Fibroblast of villous mesenchyme (primary cell): Measurements from ENCODE around the gene ANKFY1. TPM values are rescaled to one million over a fixed set of nuclear protein-coding genes. Genes with fewer than 3 reads are reported as not detected.
A peak's percentile ranks its signal among the peaks of the same experiment; 100 is the strongest.

ENCODE experiments used
- DNase-seq: peaks from one replicate; pipeline ENCODE4 v3.0.0-alpha.2; 2010; ENCODE audit warnings: low read depth
- H3K4me3 ChIP-seq: 2 replicates; pipeline ENCODE4 v1.5.1; 2011; ENCODE audit warnings: low read depth, mild to moderate bottlenecking, low read length
- CTCF ChIP-seq: IDR thresholded peaks from 2 replicates; pipeline ENCODE4 v1.5.1; 2012; ENCODE audit warnings: low read depth, mild to moderate bottlenecking, low read length; ENCODE audit not compliant: insufficient read depth
- total RNA-seq: library from RNA; depleted of rRNA; stranded (reverse); fragments of >200 nt; gene quantifications from 2 replicates; pipeline ENCODE4 v1.2.3, GENCODE V29; 2012

ANKFY1 gene
- total RNA-seq, 1 donor, result 58.7 TPM

GRCh38 chr17:4189280-4189679, 74.5 kb downstream of the ANKFY1 start:
- no peak for DNase-seq
- no peak for TF ChIP-seq CTCF
- no peak overlapping the region for H3K4me3 ChIP-seq

- no peak for DNase-seq
- no peak for TF ChIP-seq CTCF
- no peak overlapping the region for H3K4me3 ChIP-seq
These were observed 75.7 kb downstream of the ANKFY1 start for GRCh38 chr17:4188076-4188475.

GRCh38 chr17:4187076-4187475, 76.7 kb downstream of the ANKFY1 start:
- no peak overlapping the region for H3K4me3 ChIP-seq
- DNase-seq, result peak; percentile 63

GRCh38 chr17:4186357-4186881, 77.4 kb downstream of the ANKFY1 start:
- peak; percentile 90 for DNase-seq

More at GRCh38 chr17:4187076-4187475, 76.7 kb downstream of the ANKFY1 start:
- no peak for TF ChIP-seq CTCF

GRCh38 chr17:4185656-4186055, 78.1 kb downstream of the ANKFY1 start:
- H3K4me3 ChIP-seq, result no peak overlapping the region
- no peak for TF ChIP-seq CTCF
- DNase-seq, result no peak

More at GRCh38 chr17:4186357-4186881, 77.4 kb downstream of the ANKFY1 start:
- TF ChIP-seq CTCF, result no peak
- no peak overlapping the region for H3K4me3 ChIP-seq

GRCh38 chr17:4184811-4185210, 79.0 kb downstream of the ANKFY1 start:
- no peak overlapping the region for H3K4me3 ChIP-seq
- no peak for TF ChIP-seq CTCF
- DNase-seq, result no peak

- no peak for TF ChIP-seq CTCF
- DNase-seq, result no peak
- H3K4me3 ChIP-seq, result no peak overlapping the region
These were observed 81.7 kb downstream of the ANKFY1 start for GRCh38 chr17:4182043-4182442.
